Heart right ventricle (tissue), 16 donors: Measurements from ENCODE around the gene TRABD2B. TPM values are rescaled to one million over a fixed set of nuclear protein-coding genes. Genes with fewer than 3 reads are reported as not detected.

Experiments used
- ATAC-seq, 8 donors: fragments of 200-7000 bp; cut with Tn5 transposase; one replicate each; pipeline ENCODE4 v1.9.1; 2020; ENCODE audit warnings: mild to moderate bottlenecking in 8 of 8, moderate library complexity in 8 of 8, moderate number of reproducible peaks in 1 of 8
- DNase-seq, 2 donors: peaks; one replicate each; pipeline ENCODE4 v3.0.0-alpha.2; 2020
- H3K27ac ChIP-seq, 10 donors: fragments of 200-600 bp; sonication (generic) in 2 of 10; one replicate each; pipeline versions ENCODE4 v1.5.0 to v1.8.0; 2020 to 2022; ENCODE audit warnings: mild to moderate bottlenecking in 3 of 10
- H3K27me3 ChIP-seq, 7 donors: fragments of 200-600 bp; one replicate each; pipeline ENCODE4 v1.8.0; 2021 to 2022; ENCODE audit warnings: mild to moderate bottlenecking in 2 of 7
- H3K36me3 ChIP-seq, 9 donors: fragments of 200-600 bp; sonication (generic) in 1 of 9; one replicate each; pipeline versions ENCODE4 v1.5.0 to v1.8.0; 2020 to 2022; ENCODE audit warnings: mild to moderate bottlenecking in 2 of 9
- H3K4me1 ChIP-seq, 9 donors: fragments of 200-600 bp; sonication (generic) in 1 of 9; one replicate each; pipeline versions ENCODE4 v1.5.0 to v1.8.0; 2020 to 2022; ENCODE audit warnings: mild to moderate bottlenecking in 4 of 9
- H3K4me3 ChIP-seq, 10 donors: fragments of 200-600 bp; sonication (generic) in 2 of 10; one replicate each; pipeline versions ENCODE4 v1.5.0 to v1.8.0; 2020 to 2022; ENCODE audit warnings: mild to moderate bottlenecking in 7 of 10, moderate library complexity in 2 of 10
- H3K9me3 ChIP-seq, 11 donors: fragments of 200-600 bp in 10 of 11; sonication (generic) in 2 of 11; one replicate each; pipeline versions ENCODE4 v1.5.0 to v1.8.0; 2013 to 2022; ENCODE audit warnings: mild to moderate bottlenecking in 2 of 11, control low read depth in 1 of 11, moderate library complexity in 1 of 11
- CTCF ChIP-seq, 9 donors: fragments of 200-600 bp; sonication (generic) in 2 of 9; IDR thresholded peaks; one replicate each; pipeline versions ENCODE4 v1.5.0 to v1.8.0; 2021 to 2022; ENCODE audit warnings: antibody characterized with exemption in 9 of 9, mild to moderate bottlenecking in 5 of 9, moderate library complexity in 1 of 9
- WGBS, 2 donors: extraction: QIAGEN DNeasy Blood & Tissue Kit; methylation state at CpG; one replicate each; pipeline ENCODE4 v1.1.7; 2013; ENCODE audit warnings: inconsistent platforms in 1 of 2; 5-methylcytosine and 5-hydroxymethylcytosine counted together
- intact Hi-C, 10 donors: fragments of 100-400 bp; cut with DNase I; formaldehyde crosslinking; loops; one replicate each; pipeline versions ENCODE4 v1.11.1 to v1.14.2; 2022
- polyA plus RNA-seq, 2 donors: library from polyadenylated mRNA; stranded (reverse); fragments of 200-250 nt; gene quantifications; one replicate each; pipeline ENCODE4 v1.2.3, GENCODE V29; 2013
- total RNA-seq, 10 donors: library from RNA; stranded (reverse); fragmentation: NEBNext Ultra II Directional in 3 of 10; extraction: Animal tissue kit (Norgen Biotek cat#: 25700) in 3 of 10; gene quantifications; one replicate each; pipeline versions ENCODE4 v1.2.1 to v1.2.4, GENCODE V29; 2021 to 2023
- donor health status: Arrhythmogenic right ventricular cardiomyopathy.
- donor health status: ischemic (EF 13 %, LVEDD 7.1; RV severe dilation, severe dysfunction).
- donor health status: healthy with polysubstance abuse.
- donor health status: DM: no; HTN: yes; CAD: no.
- donor health status: DM: no; HTN: no; CAD: no.
- donor health status: ischemic (EF 25% LVEDD 6.9; RV normal size, moderate dysfunction).
- donor health status: ischemic (EF 25% LVEDD 5.7; RV mildly dilated, moderate dysfunction).
- donor health status: healthy.
- donor health status: DM: yes; HTN: yes; CAD: no.
- donor health status: Ischemic cardiomyopathy.
- donor health status: ischemic (EF 35%, LVEDD 5.7; RV mildly dilated, moderate dysfunction).
- donor health status: nonischemic (EF 11% LVEDD 7.7; RV severe dilation, severe dysfunction).
- donor health status: DM: yes; HTN: yes; CAD: no.
- donor health status: PGD.
- donor health status: ischemic (EF 29% LVEDD 5.4; RV normal size, mild dysfunction).
- donor health status: nonischemic (EF 23%, LVEDD 6.1; RV moderate dilation, normal function).

The TRABD2B gene
- total and polyA plus RNA-seq, 12 donors: 0.21 to 1.1 (median 0.53) TPM

GRCh38 chr1:47934243-47934805 is 62.9 kb downstream of the TRABD2B start:
- H3K27ac ChIP-seq: peak overlapping the region in 3 of 10 donors; percentile 15 to 63 (median 19)

GRCh38 chr1:47932743-47933142 is 64.4 kb downstream of the TRABD2B start:
- Histone ChIP-seq H3K36me3 (no peaks in the 10 kb centered on the region), H3K4me3 (no peak overlapping the region), H3K9me3 (no peaks in the 10 kb centered on the region), H3K27ac (no peak overlapping the region), H3K4me1 (peaks cover 0 to 25% (median 11%) of the 10 kb centered on the region in 9 donors), H3K27me3 (peaks cover 0 to 3% (median 0%) of the 10 kb centered on the region in 7 donors)
- WGBS, 2 donors: 81 to 82% methylated on average over 6 of the region's 6 CpGs
- intact Hi-C loops: loop anchor here in 3 of 10 donors (2.0 to 10.0 kb wide), 3 partner anchors 64 to 148 kb away; partner anchors contain the start of gene TRABD2B (in 1 of the 3)
- DNase-seq (no peak), ATAC-seq (no peak)
- TF ChIP-seq CTCF (IDR thresholded peaks at IDR 0.05): no peak

More at GRCh38 chr1:47934243-47934805, 62.9 kb downstream of the TRABD2B start:
- WGBS, 2 donors: 53 to 54% methylated on average over 9 of the region's 9 CpGs
- Histone ChIP-seq H3K9me3 (no peaks in the 10 kb centered on the region), H3K36me3 (no peaks in the 10 kb centered on the region), H3K4me1 (peaks cover 0 to 36% (median 11%) of the 10 kb centered on the region in 9 donors), H3K27me3 (peaks cover 0 to 3% (median 0%) of the 10 kb centered on the region in 7 donors), H3K4me3 (no peak overlapping the region)
- intact Hi-C loops: loop anchor here in 3 of 10 donors (10.0 kb wide), 2 partner anchors 100 to 150 kb away; no protein-coding TSS in a partner anchor
- TF ChIP-seq CTCF (IDR thresholded peaks at IDR 0.05): no peak
- peak; percentile 57 to 58 for DNase-seq
- ATAC-seq: peak; percentile 33 to 77 (median 55)

GRCh38 chr1:47931395-47931794 is 65.8 kb downstream of the TRABD2B start:
- Histone ChIP-seq H3K27me3 (peaks cover 0 to 12% (median 0%) of the 10 kb centered on the region in 7 donors), H3K4me3 (no peak overlapping the region), H3K4me1 (peaks cover 0 to 30% (median 11%) of the 10 kb centered on the region in 9 donors), H3K27ac (no peak overlapping the region), H3K36me3 (no peaks in the 10 kb centered on the region), H3K9me3 (no peaks in the 10 kb centered on the region)
- ATAC-seq: no peak
- TF ChIP-seq CTCF (IDR thresholded peaks at IDR 0.05): peak in 1 of 9 donors; percentile 16
- intact Hi-C loops: loop anchor here in 3 of 10 donors (10.0 kb wide), 2 partner anchors 97 to 147 kb away; no protein-coding TSS in a partner anchor
- no peak for DNase-seq
- WGBS, 2 donors: 71 to 75% methylated on average over 5 of the region's 5 CpGs

GRCh38 chr1:47930210-47930840 is 66.9 kb downstream of the TRABD2B start:
- no peak overlapping the region for H3K4me3 ChIP-seq
- DNase-seq (no peak), ATAC-seq (peak in 1 of 8 donors; percentile 20)
- peaks cover 0 to 27% (median 11%) of the 10 kb centered on the region in 9 donors for H3K4me1 ChIP-seq
- H3K9me3 ChIP-seq: no peaks in the 10 kb centered on the region
- H3K36me3 ChIP-seq: no peaks in the 10 kb centered on the region
- 64 to 70% methylated on average over 7 of the region's 7 CpGs for WGBS, 2 donors
- no peak overlapping the region for H3K27ac ChIP-seq
- peaks cover 0 to 14% (median 0%) of the 10 kb centered on the region in 7 donors for H3K27me3 ChIP-seq
- no peak for TF ChIP-seq CTCF (IDR thresholded peaks at IDR 0.05)
- intact Hi-C loops: loop anchor here in 3 of 10 donors (10.0 kb wide), 2 partner anchors 96 to 146 kb away; no protein-coding TSS in a partner anchor
